Hematopoietic multipotent progenitor cell (in vitro differentiated cells): Measurements from ENCODE around the gene AKAP10. TPM values are rescaled to one million over a fixed set of nuclear protein-coding genes. Genes with fewer than 3 reads are reported as not detected.
"Not testable (repeated sequence)": the region's sequence is repeated elsewhere in the genome, so short reads cannot be mapped to it uniquely, and the experiment has no call there.

ENCODE experiments used
- DNase-seq, 3 donors: peaks; one replicate each; pipeline ENCODE4 v3.0.0-alpha.2; 2011 to 2015; ENCODE audit warnings: low read depth in 2 of 3, low spot score in 2 of 3
- total RNA-seq: library from RNA; depleted of rRNA; stranded (reverse); fragments of >200 nt; gene quantifications from one replicate; pipeline ENCODE4 v1.2.3, GENCODE V29; 2012

AKAP10 gene, protein sequence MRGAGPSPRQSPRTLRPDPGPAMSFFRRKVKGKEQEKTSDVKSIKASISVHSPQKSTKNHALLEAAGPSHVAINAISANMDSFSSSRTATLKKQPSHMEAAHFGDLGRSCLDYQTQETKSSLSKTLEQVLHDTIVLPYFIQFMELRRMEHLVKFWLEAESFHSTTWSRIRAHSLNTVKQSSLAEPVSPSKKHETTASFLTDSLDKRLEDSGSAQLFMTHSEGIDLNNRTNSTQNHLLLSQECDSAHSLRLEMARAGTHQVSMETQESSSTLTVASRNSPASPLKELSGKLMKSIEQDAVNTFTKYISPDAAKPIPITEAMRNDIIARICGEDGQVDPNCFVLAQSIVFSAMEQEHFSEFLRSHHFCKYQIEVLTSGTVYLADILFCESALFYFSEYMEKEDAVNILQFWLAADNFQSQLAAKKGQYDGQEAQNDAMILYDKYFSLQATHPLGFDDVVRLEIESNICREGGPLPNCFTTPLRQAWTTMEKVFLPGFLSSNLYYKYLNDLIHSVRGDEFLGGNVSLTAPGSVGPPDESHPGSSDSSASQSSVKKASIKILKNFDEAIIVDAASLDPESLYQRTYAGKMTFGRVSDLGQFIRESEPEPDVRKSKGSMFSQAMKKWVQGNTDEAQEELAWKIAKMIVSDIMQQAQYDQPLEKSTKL
- 14.0 TPM for total RNA-seq

DNA sequence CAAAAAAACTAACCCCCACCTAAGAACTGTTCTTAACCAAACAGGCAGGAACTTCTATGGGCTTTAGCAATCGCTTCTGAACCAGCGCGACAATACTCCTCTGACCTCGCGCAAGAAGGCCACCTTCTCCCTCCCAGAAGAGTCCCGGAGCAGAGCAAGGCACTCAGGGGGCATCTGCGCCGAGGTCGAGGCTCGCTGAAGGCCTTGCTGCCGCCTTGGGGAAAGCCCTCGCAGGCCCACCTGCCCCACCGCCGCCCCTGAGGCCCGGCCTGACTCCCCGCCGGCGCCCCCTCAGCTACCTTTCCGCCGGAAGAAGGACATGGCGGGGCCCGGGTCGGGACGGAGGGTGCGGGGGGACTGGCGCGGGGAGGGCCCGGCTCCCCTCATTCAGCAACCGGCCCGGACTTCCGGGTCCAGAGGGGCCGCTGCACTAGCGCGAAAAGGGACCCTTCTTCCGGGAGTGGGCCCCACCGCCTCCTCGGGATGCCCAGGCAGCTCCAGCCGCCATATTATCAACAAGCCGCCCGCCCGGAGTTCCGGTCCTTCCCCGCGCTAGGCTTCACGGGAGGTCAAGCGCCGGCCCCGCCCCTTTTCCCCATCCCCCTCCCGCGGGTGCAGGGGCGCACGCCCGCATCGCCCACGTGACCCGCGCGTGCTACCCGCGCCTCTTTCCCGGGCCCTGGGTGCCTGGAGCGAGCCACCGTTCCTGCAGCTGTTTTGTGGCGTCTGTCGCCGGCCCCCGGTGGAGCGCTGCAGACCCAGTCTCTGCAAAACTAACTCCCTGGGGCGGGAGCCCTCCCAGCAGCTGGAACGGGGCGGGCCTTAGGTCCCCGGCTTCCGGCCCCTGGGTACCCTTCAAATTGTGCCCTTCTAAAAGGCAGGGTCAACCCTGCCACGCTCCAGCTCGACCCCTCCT lies at the start of gene AKAP10:
AKAP10 (minus strand) TSS at position 536 of the 916 bp plus-strand sequence; CDS start at position 387, 149 bp downstream.
- peak; percentile 78 to 92 (median 92) for DNase-seq

DNA sequence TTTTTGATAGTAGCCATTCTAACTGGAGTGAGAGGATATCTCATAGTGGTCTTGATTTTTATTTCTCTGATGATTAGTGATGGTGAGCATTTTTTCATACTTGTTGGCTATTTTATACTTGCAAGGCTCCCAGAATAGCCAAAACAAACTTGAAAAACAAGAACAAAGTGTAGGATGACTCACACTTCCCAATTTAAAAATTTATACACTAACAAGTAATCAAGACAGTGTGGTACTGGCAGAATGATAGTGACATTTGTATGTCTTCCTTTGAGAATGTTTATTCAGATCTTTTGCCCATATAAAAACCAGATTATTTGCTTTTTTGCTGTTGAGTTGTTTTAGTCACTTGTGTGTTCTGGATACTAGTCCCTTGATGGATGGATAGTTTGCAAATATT lies 49.3 kb upstream of the AKAP10 start:
- DNase-seq: no peak

DNA sequence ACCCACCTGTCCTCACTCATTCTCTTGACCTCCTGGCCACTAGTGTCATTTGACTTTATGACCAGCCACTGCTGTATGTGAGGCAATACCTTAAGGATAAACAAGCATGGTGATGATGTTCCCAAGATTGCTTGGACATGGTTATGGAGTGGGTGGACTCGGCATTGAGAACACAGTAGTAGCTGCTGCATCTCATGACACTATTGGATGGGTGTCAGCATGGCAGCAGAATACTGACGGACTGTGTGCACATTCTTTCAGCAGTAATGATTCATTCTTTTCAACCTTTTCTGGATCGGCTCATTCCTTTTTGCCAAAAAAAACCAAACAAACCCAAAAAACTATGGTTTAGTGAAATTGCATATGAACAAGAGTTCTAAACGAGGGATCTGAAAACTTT lies 45.1 kb upstream of the AKAP10 start:
- DNase-seq: no peak

DNA sequence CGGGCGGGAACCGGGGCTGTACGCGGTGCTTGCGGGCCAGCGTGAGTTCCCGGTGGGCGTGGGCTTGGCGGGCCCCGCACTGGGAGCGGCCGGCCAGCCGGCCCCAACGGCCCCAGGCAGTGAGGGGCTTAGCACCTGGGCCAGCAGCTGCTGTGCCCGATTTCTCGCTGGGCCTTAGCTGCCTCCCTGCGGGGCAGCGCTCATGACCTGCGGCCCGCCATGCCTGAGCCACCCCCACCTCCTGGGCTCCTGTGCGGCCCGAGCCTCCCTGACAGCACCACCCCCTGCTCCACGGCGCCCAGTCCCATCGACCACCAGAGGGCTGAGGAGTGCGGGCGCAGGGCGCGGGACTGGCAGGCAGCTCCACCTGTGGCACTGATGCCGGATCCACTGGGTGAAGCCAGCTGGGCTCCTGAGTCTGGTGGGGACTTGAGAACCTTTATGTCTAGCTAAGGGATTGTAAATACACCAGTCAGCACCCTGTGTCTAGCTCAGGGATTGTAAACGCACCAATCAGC lies 38.9 kb upstream of the AKAP10 start:
- DNase-seq: not testable (repeated sequence)

DNA sequence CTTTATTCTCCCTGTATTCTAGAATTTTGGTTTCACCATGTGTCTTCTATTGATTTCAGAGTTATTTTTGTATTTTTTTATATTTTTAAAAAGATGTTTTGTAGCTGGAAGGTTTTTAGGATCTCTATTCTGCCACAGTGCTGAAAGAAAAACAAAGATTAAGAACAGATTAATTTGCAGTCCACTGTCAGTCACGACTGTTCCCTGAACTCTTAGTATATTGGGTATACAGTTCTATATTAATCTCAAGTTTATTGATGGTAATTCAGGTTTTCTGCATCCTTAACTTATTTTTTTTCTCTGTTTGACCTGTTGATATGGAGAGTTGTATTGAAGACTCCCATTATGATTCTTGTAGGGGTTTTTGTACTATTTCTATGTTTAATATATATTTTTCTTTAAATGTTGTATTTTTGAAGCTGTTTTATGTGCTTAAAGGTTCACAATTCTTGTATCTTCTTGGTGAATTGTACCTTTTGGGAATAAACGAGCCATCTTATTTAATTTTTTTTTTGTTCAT lies 34.4 kb upstream of the AKAP10 start:
- DNase-seq: no peak

DNA sequence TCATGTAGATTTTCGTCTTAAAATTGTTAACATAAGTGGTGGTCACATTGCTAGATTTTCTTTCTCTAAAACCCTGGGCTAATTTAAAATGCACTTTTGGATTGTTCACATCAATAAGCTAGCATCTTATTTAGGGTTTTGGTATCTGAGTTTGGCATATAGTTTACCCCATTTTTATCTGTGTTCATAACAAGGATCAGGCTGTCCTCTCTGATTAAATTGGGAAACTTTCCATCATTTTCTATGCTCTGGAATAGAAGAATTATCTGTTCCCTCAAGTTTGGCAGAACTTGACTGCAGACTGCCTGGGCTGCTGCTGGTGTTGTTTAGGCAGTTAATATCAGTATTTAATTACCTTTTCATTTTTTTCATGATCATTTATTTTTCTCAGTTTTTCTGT lies 33.3 kb upstream of the AKAP10 start:
- DNase-seq: no peak

DNA sequence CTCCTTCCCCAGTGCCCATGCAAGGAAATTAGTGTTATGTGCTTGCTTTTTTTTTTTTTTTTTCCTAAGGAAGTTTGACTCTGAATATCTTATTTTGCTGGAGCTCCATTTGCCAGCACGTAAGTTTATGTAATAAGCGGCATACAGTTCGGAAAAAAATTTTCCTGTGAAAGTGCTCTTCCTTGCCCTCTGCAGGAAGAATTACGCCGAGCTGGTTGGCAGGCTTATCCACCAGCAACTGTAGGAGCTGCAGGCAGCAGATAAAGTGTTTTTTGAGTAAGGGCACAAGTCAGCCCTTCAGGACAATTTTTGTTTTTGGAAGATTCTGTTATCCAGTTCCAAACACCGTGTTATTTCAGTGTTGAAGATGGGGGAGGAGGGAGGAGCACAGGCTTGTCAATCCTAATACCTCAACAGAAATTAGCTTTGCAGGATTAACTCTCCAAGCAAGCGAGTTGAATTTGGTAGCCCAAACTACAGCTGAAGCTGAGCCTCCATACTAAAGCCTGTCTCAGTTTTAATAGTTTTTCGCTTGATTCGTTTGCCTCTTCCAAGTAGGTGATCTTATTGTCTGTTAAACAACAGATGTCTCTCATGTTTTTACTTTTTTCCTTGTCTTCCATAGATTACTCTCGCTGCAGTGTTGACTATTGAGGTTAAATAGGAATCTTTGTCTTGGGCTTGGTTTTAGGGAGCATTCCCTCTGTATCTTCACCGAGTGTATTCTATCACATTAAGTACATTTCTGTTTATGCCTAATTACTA lies 32.7 kb upstream of the AKAP10 start:
- DNase-seq: peak in 2 of 3 donors; percentile 65 to 70

DNA sequence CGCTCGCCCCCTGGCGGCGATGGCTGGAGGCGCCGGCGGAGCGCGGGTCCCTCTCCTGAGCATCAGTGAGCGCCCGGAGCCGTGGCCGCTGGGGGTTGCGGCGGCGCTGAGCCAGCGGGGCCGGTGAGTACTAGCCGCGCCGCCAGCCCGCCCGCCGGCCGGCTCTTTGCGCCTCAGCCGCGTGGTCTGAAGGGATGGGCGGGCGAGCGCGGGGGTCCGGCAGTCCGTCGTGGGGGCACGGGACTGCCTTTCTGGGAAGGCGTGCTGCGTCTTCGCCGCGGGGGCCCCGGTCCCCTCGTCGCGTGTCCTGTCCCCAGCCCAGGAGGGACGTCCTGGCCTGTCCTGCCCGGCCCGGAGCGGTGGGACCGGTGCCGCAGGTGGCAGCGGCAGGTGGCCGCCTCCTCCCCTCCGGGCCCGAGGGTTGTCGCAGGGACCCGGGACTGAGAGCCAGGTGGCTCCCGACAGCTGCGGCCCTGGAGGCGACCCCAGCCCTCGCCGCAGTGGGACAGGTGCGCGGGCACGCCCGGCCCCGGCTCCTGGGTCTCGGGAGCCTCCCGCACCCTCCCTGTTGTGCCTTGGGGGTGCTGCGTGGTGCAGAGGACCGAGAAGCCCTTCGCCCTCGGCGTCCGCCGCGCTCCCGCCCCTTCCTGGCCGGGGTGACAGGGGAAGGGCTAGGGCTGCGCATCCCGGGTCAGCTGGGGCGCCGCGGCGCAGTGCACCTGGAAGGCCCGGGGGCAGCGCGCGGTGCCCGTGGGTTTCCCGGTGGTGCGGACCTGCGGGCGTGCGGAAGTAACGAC lies 31.9 kb upstream of the AKAP10 start, which contains the start of gene SPECC1:
SPECC1 (plus strand) TSS at position 58 of the 797 bp plus-strand sequence. CDS start 87,293 bp downstream, outside the sequence.
- DNase-seq: peak; percentile 79 to 89 (median 82)

DNA sequence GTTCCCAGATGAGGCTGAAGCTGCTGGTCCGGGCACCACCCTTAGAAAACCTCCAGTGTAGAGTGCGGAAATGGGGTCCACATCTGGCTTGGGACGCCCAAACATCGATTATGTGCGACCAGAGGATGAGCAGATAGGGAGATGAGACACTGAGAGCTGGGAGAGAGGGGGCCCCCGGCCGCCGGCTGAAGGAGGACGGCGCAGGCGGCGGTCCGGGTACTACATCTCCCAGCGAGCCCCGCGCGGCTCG lies 31.3 kb upstream of the AKAP10 start:
- no peak for DNase-seq

DNA sequence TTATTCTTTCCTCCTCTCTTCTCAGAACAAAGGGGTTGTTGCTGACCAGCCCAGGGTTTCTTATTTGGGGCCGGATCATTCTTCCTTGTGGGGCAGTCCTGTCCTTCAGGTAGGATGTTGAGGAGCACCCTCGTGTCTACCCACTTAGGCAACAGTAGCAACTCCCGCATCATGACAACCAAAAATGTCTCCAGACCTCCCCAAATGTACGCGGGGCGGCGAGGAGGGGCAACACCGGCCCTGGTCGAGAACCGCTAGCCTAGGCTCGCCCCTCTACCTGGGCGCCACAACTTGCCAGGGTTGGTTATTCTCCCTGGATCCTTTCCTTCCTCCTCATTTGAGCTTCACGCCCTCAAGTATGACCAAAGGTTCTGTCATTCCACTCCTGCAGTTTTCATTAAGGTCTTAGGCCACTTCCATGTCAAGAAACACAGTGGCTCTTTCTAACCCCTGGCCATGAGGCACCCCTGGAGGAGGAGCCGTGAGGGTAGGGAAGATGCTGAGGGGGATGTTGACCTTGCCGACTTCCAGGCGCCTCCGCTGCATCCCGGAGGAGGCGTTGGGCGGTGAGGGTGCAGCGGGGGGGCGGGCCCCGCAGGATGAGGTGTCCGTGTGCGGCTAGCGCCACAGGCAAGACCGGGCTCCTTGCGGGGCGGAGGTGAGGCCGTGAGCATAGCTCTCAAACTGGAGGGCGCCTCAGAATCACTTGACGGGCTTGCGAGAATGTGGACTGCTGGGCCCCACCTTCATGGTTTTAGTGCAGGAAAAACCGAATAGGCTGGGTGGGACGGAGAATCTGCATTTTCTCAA lies 30.8 kb upstream of the AKAP10 start:
- DNase-seq: peak in 1 of 3 donors; percentile 23

DNA sequence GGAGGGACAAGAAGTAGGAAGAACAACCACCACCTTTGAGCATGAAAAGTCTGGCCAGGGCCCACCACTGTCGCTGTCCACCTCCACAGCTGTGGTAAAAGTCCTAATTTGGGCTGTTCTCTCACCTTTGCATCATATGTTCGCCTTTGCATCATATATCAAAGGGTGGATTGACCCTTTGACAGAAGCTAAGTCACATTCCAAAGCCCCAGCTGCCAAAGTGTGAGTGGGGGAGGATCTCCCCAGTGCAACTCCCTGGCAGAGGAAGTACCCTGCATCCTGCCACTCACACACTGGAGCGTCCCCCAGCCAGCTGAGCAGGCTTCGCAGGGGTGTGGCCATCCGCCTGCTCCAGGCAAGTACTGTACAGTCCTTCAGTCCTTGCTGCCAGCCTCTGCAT lies 18.9 kb upstream of the AKAP10 start:
- DNase-seq: peak in 2 of 3 donors; percentile 41 to 56

DNA sequence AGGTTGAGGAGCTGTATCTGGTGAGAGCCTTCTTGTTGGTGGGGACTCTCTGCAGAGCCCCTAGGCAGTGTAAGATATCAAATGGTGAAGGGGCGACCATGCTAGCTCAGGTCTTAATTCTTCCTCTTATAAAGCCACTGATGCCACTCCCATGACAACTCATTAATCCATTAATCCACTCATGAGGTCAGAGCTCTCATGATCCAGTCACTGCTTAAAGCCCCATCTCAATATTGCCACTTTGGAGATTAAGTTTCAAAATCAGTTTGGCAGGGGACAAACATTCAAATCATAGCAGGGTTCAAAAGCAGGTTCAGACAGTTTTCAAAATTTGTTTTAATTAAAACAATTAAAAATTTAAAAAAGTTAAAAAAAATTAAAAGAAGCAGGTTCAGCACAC lies 18.5 kb upstream of the AKAP10 start:
- no peak for DNase-seq

DNA sequence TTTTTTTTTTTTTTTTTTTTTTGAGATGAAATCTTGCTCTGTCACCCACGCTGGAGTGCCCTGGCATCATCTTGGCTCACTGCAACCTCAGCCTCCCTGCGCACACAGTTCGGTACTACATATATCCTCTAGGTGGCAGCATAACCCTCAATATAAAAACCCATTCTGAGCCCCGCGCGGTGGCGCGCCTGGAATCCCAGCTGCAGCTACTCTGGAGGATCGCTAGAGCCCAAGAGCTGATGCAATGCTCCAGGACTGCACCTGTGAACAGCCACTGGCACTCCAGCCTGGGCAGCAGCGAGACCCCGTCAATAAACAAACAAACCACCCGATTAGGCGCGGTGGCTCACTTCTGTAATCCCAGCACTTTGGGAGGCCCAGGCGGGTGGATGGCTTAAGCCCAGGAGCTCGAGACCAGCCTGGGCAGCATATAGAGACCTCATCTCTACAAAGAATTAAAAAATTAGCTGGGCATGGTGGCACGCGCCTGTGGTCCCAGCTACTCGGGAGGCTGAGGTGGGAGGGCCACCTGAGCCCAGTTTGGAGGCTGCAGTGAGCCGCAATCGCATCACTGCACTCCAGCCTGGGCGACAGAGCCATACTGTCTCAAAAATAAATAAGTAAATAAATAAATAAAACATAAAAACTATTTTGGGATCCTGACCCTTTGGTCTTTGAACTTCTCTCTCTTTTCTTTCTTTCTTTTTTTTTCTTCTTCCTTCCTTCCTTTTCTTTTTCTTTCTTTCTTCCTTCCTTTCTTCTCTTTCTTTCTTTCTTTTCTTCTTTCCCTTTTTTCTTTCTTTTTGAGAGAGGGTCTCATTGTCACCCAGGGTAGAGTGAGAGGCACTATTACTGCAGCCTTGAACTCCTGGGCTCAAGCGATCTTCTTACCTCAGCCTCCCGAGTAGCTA lies 15.4 kb upstream of the AKAP10 start:
- DNase-seq: peak; percentile 54 to 94 (median 90)

DNA sequence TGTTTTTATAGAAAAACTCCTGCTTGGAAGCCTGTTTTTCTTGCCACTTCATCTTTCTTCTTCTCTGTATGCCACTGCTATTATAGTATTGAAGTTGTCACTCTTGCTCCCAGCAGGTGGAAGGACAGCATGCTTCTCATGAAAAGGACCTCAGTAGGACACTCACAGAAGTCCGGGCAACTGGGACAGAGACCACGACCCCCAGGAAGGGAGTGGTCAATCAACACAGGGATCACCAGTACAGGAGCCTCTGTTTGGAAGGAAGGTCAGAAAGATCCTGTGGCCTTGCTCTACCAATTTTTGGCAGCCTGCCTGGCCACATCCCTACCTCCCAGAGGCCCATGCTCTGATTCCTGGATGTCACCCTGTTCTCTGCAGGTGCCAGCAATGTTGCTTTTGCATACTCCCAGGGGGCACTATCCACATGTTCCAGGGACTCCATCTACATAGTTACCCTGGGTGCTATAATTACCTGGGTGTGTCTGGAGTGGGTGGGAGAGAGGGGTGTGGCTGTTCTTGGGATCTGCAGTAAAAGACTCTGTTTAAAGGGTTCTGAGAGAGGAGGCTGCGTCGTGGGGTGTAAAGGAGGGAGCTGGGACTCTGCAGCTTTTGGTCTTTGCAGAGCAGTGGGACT lies 13.7 kb upstream of the AKAP10 start:
- no peak for DNase-seq

DNA sequence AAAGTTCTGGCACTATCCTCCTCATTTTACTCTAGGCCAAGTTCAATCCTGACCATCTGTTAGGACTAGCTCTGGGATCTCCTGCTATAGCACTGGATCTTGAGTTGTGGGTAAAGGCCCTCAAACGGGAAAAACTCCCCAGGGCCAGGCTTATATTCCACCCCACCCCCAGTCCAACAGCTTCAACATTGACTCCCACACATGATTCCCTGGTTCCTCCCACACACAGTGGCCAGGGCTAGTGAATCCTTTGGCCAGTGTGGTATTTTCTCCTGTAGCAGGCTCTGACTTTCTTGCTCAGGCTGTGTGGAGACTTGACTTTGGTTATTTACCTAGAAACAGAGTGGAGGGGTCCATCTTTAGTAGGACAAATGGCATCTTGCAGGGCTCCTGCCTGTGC lies 10.3 kb upstream of the AKAP10 start:
- DNase-seq: no peak

DNA sequence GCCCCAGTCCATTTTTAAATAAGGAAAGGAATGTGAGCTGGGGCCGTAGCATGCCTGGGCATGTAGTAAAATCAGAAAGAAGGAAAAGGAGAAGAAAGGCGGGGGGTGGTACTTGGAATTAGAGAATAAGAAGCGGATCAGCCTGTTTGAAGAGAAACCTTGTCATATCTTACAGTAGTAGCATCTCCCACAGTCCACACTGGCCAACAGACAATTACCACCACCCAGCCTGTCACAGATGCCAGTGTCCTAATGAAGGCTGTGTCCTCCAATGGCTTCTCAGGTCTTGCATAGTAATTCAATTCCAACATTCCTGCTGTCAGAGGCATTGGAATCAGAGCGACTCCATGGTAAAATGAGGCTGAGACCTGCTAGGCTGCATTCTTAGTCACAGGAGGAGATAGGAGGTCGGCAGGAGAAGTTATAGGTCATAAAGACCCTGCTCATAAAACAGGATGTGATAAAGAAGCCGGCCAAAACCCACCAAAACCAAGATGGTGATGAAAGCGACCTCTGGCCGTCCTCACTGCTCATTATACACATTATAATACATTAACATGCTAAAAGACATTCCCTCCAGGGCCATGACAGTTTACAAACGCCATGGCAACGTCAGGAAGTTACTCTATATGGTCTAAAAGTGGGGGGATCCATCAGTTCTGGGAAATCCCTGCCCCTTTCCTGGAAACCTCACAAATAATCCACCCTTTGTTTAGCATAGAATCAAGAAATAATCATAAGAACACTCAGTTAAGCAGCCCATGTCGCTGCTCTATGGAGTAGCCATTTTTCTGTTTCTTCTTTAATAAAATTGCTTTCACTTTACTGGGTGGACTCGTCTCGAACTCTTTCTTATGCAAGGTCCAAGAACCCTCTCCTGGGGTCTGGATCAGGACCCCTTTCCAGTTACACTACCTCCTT lies 9.6 kb upstream of the AKAP10 start:
- DNase-seq: no peak
